Activated CD4-positive, alpha-beta T cell treated with anti-CD3 and anti-CD28 coated beads, Interleukin-2, Interleukin-4, amounts not matched to agents 100 ng/mL and 50 ng/mL, durations not matched to agents 16 hours and 8 hours (primary cell): ENCODE measurements around the gene TBC1D2.
"Not testable (repeated sequence)": the region's sequence is repeated elsewhere in the genome, so short reads cannot be mapped to it uniquely, and the experiment has no call there.

ENCODE experiments used
- DNase-seq: peaks from one replicate; pipeline ENCODE4 v3.0.0-alpha.2; 2020; ENCODE audit warnings: low spot score

TBC1D2 gene, protein sequence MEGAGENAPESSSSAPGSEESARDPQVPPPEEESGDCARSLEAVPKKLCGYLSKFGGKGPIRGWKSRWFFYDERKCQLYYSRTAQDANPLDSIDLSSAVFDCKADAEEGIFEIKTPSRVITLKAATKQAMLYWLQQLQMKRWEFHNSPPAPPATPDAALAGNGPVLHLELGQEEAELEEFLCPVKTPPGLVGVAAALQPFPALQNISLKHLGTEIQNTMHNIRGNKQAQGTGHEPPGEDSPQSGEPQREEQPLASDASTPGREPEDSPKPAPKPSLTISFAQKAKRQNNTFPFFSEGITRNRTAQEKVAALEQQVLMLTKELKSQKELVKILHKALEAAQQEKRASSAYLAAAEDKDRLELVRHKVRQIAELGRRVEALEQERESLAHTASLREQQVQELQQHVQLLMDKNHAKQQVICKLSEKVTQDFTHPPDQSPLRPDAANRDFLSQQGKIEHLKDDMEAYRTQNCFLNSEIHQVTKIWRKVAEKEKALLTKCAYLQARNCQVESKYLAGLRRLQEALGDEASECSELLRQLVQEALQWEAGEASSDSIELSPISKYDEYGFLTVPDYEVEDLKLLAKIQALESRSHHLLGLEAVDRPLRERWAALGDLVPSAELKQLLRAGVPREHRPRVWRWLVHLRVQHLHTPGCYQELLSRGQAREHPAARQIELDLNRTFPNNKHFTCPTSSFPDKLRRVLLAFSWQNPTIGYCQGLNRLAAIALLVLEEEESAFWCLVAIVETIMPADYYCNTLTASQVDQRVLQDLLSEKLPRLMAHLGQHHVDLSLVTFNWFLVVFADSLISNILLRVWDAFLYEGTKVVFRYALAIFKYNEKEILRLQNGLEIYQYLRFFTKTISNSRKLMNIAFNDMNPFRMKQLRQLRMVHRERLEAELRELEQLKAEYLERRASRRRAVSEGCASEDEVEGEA

DNA sequence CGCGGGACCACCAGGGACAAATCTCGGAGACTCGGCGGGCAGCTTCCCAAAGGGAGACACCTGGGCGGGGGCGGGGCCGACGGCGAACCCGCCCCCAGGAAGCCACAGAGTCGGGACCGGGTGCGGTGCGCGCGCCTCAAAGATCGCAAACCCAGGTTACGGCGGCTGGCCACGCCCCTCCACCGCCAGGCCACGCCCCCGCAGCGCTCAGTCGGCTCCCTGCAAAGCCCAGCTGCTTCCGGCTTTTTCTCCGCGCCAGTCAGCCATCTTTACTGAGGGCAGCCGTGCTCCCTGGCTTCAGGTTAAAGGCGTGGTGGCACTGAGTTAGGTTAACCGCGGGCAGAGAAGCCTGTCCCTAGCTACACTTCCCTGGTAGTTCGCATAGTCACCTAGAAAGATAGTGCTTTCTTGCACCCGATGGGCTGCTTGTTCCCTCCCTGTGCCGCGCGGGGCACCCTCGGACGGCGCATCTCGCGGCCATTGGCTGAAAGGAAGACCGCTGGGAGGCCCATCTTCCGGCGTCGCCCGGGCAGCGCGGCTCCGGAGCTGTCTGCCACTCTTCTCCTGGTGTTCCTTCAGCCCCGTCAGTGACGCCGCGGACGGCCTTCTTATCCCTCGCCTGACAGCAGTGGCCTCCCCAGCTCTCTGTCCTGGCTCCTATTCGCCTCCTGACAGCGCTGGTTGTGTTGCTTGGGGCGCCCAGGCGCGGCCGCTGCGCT is at the start of gene TBC1D2:
TSS of gene TBC1D2 (minus strand) at position 72 of the 719 bp plus-strand sequence. CDS start 108 bp downstream, outside the sequence.
- DNase-seq, result peak; percentile 97

DNA sequence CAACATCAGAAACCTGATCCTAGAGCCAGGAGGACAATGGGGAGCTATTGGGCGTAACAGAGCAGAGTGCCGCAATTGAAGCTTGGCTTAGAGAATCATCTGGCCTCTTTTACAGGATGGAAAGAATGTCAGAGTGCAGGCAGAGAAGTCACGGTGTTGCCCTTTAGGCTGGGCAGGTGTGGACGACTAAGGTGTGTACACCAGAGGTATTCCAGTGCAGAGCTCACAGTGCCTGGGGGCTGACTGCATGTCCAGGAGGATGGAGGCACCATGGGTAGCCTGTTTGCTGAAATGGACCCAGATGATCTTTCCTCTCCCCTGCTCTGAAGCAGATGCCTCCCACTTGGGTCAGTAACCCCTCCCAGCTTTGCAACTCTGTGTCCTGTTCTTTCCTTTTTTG is 48.9 kb upstream of the TBC1D2 start:
- DNase-seq, result no peak

DNA sequence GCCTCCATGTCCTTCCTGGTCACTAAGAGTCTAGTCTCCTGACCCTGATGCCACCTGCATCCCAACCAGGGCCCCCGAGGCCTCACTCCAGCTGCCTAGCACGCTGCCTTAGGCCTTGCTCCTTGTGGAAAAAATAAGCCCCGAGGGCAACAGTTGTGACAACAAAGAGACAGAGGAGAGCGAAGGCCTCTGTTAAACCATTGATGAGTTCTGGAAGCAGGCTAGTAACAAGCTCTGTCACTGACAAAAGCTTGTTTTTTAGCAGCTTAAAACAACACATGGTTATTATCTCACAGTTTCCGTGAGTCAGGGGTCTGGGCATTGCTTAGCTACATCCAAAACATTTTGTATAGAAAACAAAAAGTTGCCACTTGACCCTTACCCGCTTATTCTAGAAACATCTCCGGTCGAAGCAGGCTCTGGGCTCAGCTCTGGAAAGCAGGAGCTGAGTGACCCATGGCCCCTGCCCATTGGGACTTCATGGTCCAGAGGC is 48.2 kb upstream of the TBC1D2 start:
- no peak for DNase-seq

DNA sequence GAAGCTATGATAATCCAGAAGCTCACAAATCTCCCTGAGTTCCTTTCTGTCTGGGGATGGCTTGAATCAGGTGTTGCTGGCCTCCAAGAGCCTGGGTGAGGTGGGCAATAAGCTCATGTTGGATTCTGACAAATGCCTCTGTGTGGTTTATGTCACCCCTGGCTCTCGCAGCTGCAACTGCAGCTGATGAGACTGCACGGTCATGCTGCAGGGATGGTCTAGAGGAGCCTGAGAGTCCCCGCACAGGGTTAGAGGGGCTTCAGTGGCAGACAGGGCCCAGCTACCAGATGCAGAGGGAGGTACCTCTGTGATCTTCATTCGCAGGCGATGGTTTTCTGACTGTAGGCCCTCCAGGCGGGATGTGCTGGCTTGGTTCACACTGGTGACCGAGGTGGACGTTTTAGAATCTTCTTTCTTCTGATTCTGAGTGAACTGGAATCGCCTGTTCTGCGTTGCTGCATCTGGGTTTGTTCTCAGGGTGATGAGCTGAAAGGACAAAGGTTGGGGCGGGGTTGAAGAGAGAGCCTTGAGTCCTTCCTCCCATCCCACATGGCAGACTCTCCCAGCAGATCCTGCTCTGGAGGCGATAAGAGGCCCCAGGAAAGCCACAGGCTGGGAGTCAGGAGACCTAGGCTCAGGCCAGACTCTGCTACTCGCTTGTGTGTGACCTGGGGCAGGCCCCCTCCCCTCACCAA is 47.6 kb upstream of the TBC1D2 start:
- DNase-seq, result no peak

DNA sequence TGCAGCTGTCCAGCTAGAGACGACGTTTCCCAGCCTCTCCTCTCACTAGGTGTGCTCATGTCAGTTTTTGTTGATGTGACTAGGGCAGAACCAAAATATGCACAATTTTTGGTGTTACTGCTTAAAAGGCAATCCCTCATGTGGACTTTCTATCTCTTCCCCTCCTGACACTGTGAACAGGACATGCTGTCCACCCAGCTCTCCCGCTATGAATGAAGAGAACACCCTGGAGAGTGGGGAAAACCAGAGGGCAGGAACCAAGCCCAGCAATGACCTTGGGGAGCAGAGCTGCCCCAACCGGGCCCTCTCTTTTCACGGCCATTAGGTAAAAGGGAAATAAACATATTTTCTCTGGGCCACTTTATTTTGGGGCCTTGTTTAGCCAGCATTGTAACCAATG is 46.7 kb upstream of the TBC1D2 start:
- DNase-seq, result no peak

DNA sequence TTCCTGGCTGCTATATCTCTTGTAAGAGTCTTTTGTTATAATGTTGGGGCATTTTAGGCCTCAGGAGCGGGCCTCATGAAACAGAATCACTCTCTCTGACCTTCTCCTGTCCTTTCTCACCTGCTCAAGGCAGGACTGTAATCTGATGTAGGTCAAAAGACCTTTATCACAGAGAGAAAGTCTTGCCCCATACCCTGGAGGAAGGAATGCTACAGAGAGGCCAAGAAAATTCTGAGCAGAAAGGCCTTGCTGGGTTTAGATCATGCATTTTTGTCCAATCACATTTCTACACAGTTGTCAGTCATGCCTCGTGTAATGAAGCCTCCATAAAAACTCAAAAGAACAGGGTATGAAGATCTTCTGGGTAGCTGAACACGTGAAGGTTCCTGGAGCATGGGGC is 45.2 kb upstream of the TBC1D2 start:
- no peak for DNase-seq

DNA sequence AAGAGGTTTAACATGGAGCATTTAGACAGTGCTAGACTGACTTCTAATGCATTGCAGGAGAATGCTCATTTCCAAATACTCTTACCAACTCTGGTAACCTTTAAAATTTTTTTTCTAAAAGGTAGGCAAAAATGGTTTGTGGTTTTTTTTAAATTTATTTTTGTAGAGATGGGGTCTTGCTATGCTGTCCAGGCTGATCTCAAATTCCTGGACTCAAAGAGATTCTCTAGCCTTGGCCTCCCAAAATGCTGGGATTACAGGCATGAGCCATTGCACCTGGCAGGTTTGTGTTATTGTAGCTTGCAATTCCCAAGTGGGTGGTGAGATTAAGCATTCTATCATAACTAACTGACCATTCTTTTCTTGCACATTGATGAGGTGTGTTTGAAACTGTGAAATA is 43.0 kb upstream of the TBC1D2 start:
- DNase-seq, result no peak

DNA sequence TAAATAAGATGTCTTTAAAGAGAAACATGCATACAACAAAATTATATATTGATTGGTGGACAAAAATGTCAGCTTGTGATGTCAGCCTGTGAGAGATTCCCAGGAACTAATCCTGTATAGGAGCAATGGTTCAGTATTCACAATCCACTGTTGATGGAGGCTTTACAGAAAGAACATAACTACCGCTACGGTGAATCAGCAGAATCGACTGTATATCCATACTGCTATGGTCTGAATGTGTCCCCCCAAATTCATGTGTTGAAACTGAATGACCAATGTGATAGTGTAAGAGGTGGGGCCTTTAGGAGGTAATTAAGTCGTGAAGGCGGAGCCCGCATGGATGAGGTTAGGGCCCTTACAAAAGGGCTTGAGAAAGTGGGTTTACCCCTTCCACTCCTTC is 40.4 kb upstream of the TBC1D2 start:
- DNase-seq, result no peak

DNA sequence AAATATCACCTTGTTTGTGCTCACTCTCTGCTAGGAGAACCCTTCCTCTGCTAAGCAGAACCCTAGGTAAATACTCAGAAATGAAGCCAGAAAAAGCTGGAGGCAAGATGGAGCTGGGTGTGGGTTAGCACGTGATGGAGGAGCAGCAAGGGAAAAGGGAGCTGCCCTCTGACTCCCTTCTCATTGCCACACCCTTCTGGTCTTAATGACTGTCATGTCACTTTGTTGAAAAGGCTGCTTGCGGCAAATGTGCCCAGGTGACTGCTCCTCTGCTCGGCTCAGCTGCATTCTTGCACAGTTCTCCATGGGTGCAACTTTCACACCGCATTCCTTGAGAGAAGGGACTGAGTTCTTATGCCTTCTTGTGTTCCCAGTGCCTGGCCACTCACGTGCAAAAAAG is 36.4 kb upstream of the TBC1D2 start:
- no peak for DNase-seq

DNA sequence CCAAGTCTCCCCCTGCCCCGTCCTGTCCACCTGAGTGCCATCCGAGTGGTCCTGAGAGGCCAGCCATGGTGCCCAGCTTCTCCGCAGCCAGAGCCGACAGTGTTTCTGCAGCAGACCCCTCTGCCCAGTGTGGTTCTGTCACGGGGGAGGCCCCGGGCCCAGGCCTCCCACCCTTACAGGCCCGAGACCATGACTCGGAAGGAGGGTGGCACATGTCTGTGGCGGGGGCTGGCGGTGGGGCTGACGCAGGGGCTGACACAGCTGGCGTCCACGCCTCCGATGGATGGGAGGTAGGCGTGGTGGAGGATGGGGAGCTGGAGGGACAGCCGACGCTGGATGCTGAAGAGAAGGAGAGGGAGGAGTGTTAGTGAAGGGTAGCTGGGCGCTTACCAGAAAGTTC is 35.0 kb upstream of the TBC1D2 start:
- DNase-seq, result no peak

DNA sequence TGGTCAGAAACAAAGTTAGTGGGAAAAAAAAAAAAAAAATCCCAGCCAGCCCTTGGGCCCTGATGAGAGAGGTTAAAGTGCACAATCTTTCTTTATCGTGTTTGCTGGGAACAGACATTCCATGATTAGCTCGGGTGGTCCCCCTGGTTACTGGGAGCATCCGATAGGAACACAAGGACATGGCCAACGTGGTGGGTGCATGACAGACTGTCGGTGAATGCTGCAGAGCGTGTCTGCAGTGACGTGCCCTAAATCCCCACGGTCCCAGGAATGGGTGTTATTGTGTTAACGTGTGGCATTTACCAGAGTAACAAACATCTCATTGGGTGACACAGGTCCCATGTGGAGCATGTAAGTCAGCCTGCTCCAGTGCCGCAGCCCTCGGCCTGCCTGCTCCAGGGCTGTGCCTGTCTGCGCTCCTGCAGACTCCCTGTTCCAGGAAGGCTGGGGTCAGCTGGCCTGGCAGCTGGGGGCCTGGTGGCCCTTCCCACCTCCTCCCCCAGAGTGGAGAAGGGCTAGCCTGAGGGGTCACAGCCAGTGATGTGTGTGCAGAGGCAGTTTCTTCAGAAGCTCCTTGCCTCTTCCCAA is 34.3 kb upstream of the TBC1D2 start:
- DNase-seq, result no peak

DNA sequence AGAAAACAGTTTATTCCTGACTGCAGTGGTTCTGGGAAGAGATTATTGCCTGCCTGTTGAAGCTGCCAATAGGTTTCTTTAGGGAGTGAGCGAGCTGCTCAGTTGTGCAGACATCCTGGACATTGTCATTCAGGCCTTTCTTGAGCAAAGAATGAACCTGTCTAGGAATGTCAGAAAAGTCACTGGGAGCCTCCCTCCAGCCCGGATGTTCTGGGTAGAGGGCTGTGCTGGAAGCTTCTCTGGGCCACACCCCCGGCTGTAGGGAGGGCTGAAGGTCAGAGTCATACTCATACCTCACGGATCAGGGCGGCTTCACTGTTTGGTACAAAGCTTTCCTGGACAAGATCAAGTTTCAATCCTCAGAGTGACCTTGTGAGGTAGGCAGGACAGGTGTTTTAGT is 33.4 kb upstream of the TBC1D2 start:
- no peak for DNase-seq

DNA sequence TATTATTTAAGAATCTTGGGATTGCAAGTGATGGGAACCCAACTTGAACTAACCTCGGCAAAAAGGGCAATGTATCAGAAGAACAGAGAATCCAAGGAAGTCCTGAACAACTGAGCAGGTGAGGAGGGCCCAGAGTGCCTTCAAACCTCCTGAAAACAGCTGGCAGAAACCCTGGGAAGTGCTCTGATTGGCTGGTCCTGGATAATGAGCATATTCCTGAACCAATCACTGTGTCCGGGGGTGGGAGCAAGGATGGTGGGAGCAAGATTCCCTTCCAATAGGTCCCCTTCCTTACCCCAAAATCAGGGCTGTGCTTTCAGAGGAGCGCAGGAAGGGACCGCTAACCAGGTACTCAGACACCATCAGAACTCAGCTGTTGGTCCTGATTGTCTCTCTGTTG is 31.9 kb upstream of the TBC1D2 start:
- DNase-seq, result no peak

DNA sequence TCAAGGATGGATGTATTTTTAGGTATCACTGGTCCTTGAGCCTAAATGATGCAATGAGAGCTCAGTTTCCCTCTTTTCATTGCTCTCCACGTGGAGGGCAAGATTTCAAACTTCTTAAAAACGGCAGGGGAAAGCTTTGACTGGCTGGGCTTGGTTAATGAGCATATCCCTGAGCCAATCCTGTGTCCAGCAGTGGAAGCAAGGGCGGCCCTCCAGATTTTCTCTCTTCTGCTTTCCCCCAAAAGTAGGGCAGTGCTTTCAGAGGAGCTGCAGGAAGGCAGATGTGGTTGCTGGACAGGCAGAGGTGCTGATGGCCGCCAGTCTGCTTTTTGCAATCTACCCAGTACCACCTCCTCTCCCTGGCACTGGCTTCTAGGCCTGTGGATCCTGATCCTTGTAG is 30.0 kb upstream of the TBC1D2 start:
- no peak for DNase-seq

DNA sequence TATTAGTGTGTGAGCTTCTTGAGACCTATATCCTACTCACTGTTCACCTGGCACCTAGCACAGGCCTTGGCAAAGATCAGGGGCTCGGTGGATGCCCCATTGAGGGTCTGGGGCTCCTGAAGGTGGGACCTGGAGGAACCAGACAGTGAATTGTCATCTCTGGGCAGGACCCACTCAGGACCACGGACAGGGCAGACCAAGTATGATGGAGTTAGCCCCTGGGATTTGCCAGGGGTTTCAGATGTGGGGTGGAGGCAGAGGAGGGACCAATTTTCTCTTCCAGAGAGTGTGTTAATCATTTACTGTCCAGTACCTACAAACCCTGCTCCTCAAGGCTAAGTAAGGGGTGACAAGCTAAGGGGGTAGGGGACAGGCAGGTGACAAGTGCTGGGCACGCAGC is 29.3 kb upstream of the TBC1D2 start:
- no peak for DNase-seq

DNA sequence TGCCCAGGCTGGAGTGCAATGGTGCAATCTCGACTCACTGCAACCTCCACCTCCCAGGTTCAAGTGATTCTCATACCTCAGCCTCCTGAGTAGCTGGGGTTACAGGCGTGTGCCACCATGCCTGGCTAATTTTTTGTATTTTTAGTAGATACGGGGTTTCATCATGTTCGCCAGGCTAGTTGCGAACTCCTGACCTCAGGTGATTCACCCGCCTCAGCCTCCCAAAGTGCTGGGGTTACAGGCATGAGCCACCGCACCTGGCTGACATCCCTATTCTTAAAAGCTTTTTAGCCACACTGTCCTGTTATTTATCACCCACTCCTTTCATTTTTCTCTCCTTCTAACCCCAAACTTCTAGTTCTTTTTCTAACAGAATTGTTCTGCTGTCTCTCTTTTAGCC is 27.7 kb upstream of the TBC1D2 start:
- DNase-seq, result not testable (repeated sequence)

DNA sequence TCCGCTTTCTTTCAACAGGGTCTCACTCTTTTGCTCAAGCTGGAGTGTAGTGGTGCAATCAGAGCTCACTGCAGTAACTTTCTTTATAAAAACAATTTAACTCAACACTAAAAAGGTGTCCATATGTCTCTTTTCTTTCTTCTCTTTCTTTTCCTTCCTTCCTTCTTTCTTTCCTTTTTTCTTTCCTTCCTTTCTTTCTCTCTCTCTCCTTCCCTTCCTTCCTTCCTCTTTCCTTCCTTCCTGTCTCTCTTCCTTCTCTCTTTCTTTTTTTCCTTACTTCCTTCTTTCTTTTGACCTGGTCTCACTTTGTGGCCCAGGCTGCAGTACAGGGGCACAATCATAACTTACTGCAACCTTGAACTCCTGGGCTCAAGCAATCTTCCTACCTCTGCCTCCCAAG is 25.8 kb upstream of the TBC1D2 start:
- no peak for DNase-seq

DNA sequence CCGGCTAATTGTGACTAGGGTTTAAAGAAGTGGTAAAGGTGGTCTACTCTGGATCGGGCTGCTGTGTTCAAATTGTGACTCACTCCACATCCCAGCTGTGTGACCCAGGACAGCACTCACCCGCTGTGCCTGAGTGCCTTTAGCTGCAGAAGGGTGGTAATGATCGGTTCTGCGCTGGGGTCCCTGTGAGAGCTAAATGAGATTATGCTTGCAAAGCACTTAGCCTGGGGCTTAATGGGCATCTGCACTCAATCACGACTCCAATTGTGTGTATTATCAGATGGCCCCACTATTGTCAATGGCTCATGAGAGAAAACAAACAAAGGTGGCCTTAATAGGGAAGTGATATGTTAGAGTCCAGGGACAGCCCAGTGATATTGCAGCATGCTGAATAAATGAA is 25.1 kb upstream of the TBC1D2 start:
- no peak for DNase-seq

DNA sequence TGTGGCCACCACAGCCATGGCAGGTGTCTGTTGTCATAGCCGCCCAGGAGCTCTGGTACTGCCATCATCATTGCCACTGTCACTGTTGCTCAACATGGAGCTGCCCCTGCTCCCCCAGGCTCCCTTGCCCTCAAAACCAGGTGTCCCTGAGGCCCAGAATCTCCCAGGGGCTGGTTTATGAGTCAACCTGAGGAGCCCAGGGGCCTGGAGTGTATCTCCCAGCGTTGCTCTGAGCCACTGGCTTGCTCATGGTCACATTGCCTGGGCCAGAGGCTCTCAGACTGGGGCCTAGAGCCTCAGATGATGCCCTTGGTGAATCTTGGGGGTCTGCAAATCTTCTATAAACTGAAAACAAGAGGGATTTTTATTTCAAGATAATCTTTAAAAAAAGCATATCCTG is 24.7 kb upstream of the TBC1D2 start:
- no peak for DNase-seq

DNA sequence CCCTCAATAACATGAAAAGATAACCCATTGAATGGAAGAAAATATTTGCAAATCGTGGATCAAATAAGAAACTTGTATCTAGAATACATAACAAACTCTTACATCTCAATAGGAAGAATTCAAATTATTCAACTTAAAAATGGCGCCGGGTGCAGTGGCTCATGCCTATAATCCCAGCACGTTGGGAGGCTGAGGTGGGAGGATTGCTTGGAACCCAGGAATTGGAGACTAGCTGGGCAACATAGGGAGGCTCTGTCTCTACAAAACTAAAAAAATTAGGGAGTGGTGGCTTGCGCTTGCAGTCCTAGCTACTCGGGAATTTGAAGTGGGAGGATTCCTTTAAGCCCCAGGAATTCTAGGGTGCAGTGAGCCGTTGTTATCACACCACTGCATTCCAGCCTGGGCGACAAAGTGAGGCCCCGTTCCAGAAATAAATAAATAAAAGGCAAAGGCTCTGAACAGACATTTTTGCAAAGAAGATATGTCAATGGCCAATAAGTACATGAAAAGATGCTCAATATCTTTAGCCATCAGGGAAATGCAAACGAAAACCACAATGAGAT is 21.5 kb upstream of the TBC1D2 start:
- DNase-seq, result no peak

DNA sequence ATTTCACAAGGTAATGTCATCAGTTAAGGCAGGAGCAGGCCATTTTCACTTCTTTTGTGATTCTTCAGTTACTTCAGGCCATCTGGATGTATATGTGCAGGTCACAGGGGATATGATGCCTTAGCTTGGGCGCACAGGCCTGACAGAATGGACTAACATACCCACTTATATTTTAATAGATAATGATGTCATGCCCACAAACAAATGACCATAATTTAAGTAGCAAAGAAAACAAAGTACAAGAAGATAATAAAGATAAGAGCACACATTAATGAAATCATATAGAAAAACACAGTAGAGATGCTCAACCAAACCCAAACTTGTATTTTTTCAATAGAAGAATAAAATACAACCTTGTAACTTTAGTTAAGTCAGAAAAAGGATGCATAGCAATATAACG is 19.7 kb upstream of the TBC1D2 start:
- no peak for DNase-seq
